ENCODE measurements around the gene FERMT1. TPM values are rescaled to one million over a fixed set of nuclear protein-coding genes. Genes with fewer than 3 reads are reported as not detected.

FERMT1 gene
- polyA plus RNA-seq, 1 donor (not counting 4 experiments of a cell fraction or from before 2014, with no cell fraction given) = 134 TPM

- peak; percentile 65 for FAIRE-seq
Observed at GRCh38 chr20:6051505-6051904, 71.3 kb downstream of the FERMT1 start.

DNA sequence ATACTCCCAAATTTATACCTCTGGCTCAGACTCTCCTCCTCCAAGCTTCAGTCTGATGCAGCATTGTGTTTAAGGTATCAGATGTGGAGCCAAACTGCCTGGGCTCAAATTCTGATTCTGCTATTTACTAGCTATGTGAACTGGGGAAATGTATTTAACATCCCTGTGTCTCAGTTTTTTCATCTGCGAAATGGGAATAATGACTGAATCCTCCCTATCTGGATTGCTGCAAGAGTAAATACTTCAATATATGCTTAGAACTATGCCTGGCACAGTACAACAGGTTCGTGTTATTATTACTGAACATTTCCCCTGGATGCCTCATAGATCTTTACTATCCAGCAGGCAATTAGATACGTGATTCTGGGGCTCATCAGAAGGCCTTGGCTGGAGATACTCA, 74.4 kb downstream of the FERMT1 start:
- no peaks in the 10 kb centered on the region for H3K9me1 ChIP-seq (ENCODE audit: control insufficient read depth, extremely low read depth, insufficient read depth, low read length)
- no peaks in the 10 kb centered on the region for H3K79me2 ChIP-seq (ENCODE audit: control insufficient read depth, insufficient read depth, low read length)
- no peak overlapping the region for H3K27ac ChIP-seq (ENCODE audit: control insufficient read depth, insufficient read depth, low read length)
- no peak for FAIRE-seq
- peaks cover 14% of the 10 kb centered on the region for H3K4me1 ChIP-seq (ENCODE audit: control insufficient read depth, extremely low read depth, insufficient read depth, low read length)
- no peak for DNase-seq (ENCODE audit: low read depth, low spot score)
- dilution Hi-C loops (cut with MboI; ENCODE audit: extremely low pct_ligation_motif_present, low sequenced_read_pairs) = no loop called here
- no peaks in the 10 kb centered on the region for H3K27me3 ChIP-seq (ENCODE audit: control insufficient read depth, extremely low read depth, insufficient read depth, low read length)
- H3K9me3 ChIP-seq (ENCODE audit: control insufficient read depth, low read depth, low read length) = no peaks in the 10 kb centered on the region
- H3K9ac ChIP-seq (ENCODE audit: control insufficient read depth, extremely low read depth, insufficient read depth, low read length) = no peak overlapping the region
- no peak overlapping the region for H3K4me3 ChIP-seq (ENCODE audit: control insufficient read depth in 2 of 3, extremely low read depth in 1 of 3, insufficient read depth in 2 of 3, low read depth in 1 of 3, low read length in 3 of 3)
- H3K4me2 ChIP-seq (ENCODE audit: control insufficient read depth, extremely low read depth, insufficient read depth, low read depth, low read length) = no peak overlapping the region
- TF ChIP-seq EZH2 (IDR thresholded peaks at IDR 0.05; ENCODE audit: low read length) (no peak), CTCF (optimal IDR thresholded peaks at IDR 0.05 in 1 of 3, IDR thresholded peaks at IDR 0.05 in 1 of 3, conservative IDR thresholded peaks at IDR 0.05 in 1 of 3; ENCODE audit: extremely low read depth in 1 of 3, insufficient read depth in 2 of 3, low read length in 3 of 3) (no peak)
- H4K20me1 ChIP-seq (ENCODE audit: control insufficient read depth, extremely low read depth, insufficient read depth, low read length) = no peaks in the 10 kb centered on the region
- H3K36me3 ChIP-seq (ENCODE audit: control insufficient read depth in 2 of 2, extremely low read depth in 1 of 2, insufficient read depth in 2 of 2, low read length in 2 of 2) = no peaks in the 10 kb centered on the region
- no peak overlapping the region for H2AFZ ChIP-seq (ENCODE audit: control insufficient read depth, low read length)

More at GRCh38 chr20:6051505-6051904, 71.3 kb downstream of the FERMT1 start:
- dilution Hi-C loops (cut with MboI; ENCODE audit: extremely low pct_ligation_motif_present, low sequenced_read_pairs) = no loop called here
- H3K9me1 ChIP-seq (ENCODE audit: control insufficient read depth, extremely low read depth, insufficient read depth, low read length) = no peaks in the 10 kb centered on the region
- no peak for TF ChIP-seq EZH2 (IDR thresholded peaks at IDR 0.05; ENCODE audit: low read length)
- no peak for TF ChIP-seq CTCF (optimal IDR thresholded peaks at IDR 0.05 in 1 of 3, IDR thresholded peaks at IDR 0.05 in 1 of 3, conservative IDR thresholded peaks at IDR 0.05 in 1 of 3; ENCODE audit: extremely low read depth in 1 of 3, insufficient read depth in 2 of 3, low read length in 3 of 3)
- DNase-seq (ENCODE audit: low read depth, low spot score) = no peak
- H3K4me3 ChIP-seq (ENCODE audit: control insufficient read depth in 2 of 3, extremely low read depth in 1 of 3, insufficient read depth in 2 of 3, low read depth in 1 of 3, low read length in 3 of 3) = peak overlapping the region in 2 of 3 experiments; percentile 8 to 39
- H3K4me1 ChIP-seq (ENCODE audit: control insufficient read depth, extremely low read depth, insufficient read depth, low read length) = peaks cover 25% of the 10 kb centered on the region
- H3K9ac ChIP-seq (ENCODE audit: control insufficient read depth, extremely low read depth, insufficient read depth, low read length) = no peak overlapping the region
- no peaks in the 10 kb centered on the region for H3K79me2 ChIP-seq (ENCODE audit: control insufficient read depth, insufficient read depth, low read length)
- no peaks in the 10 kb centered on the region for H4K20me1 ChIP-seq (ENCODE audit: control insufficient read depth, extremely low read depth, insufficient read depth, low read length)
- H3K4me2 ChIP-seq (ENCODE audit: control insufficient read depth, extremely low read depth, insufficient read depth, low read depth, low read length) = peak overlapping the region; percentile 63
- no peaks in the 10 kb centered on the region for H3K9me3 ChIP-seq (ENCODE audit: control insufficient read depth, low read depth, low read length)
- H2AFZ ChIP-seq (ENCODE audit: control insufficient read depth, low read length) = no peak overlapping the region
- H3K36me3 ChIP-seq (ENCODE audit: control insufficient read depth in 2 of 2, extremely low read depth in 1 of 2, insufficient read depth in 2 of 2, low read length in 2 of 2) = no peaks in the 10 kb centered on the region
- no peaks in the 10 kb centered on the region for H3K27me3 ChIP-seq (ENCODE audit: control insufficient read depth, extremely low read depth, insufficient read depth, low read length)
- no peak overlapping the region for H3K27ac ChIP-seq (ENCODE audit: control insufficient read depth, insufficient read depth, low read length)

Data from keratinocyte (primary cell).